GM18873 (cell line): ENCODE results near the gene ARHGAP23.

Experiments used
- ATAC-seq: cut with Tn5 transposase; IDR thresholded peaks from one replicate; pipeline ENCODE4 v1.9.1; 2021; ENCODE audit warnings: mild to moderate bottlenecking, moderate library complexity, moderate number of reproducible peaks; ENCODE audit not compliant: unreplicated experiment, low FRiP score

Gene ARHGAP23

DNA sequence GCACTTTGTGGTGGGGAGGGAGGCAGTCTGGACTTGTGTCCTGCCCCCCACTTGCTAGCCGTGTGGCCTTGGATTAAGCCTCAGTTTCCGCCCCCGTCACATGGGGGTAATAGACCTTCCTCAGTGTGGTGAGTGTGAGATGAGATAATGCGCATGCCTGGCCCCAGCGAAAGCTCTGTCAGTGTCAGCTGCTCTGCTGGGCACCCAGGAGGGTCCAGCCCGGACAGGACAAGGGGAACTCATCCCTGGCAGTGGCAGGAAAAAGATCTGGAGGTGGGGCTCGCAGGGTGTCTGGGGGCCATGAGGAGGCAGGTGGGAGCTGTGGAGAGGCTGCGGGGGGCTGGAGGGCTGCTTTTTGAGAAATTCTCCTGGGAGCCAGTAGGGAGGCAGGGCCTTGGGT, 114.0 kb downstream of the ARHGAP23 start:
- ATAC-seq, result no peak

DNA sequence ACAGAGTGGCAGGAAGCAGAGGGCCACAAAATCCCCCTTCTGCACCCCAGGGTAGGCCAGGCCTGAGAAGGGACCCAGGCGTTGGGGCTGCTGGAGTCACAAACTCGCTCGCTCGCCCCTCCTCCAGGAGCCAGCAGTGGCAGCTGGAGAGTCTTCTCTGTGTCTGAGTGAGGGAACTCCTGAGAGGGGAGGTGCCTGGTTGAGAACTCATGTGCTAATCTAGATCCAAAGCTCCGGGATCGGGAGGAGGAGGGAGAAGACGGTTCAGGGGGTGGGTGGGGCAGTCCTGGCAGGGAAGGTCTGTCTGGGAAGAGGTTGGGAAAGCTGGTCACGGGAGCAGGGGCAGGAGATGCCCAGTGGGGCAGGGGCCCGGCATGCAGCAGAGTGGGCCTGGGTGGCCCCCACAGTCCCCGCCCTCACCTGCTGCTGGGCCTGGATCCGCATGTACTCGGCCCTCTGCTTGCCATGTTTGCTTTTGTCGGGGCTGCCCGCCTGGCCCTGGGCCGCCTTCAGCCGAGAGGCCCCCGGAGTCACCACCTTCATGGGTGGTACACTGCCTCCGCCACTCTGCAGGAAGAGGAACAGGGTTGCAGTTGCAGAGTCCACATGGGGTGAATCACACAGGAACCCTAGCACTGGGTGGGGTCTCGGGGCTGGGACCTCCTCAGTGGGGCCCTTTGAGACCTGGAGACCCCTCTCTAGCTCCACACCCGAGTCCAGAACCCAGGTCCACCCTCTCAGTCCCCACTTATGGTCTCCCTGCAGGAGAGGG, 115.3 kb downstream of the ARHGAP23 start:
- ATAC-seq, result no peak

DNA sequence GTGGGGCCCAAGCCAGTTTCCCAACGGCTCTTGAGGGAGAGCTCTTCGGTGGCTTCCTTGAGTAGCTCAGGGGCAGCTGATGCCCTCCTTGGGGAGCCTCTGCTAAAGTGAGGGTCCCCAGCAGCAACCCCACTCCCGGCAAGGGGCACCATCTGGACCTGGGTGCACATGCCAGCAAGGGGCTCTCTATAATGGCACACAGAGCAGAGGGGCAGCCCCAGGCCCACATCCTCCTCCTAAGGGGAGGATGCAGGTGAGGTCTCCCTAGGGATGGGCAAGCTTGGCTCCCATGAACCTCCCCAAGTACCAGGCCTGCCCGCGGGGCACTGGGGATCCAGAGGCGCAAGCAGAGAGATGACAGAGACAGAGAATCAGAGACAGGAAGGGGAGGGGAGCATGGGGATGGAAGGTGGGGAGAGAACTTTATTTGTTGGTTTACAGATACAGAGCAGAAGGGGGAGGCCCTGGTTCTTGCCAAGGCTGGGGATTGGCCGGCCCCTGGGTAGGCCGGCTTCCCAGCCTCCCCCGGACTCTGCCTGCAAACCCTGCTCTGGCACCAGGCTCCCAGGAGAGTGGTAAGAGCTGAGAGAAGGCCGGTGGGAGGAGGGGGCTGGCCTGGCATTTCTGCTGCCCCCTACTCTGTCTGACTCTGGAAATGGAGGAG, 116.0 kb downstream of the ARHGAP23 start:
- no peak for ATAC-seq

DNA sequence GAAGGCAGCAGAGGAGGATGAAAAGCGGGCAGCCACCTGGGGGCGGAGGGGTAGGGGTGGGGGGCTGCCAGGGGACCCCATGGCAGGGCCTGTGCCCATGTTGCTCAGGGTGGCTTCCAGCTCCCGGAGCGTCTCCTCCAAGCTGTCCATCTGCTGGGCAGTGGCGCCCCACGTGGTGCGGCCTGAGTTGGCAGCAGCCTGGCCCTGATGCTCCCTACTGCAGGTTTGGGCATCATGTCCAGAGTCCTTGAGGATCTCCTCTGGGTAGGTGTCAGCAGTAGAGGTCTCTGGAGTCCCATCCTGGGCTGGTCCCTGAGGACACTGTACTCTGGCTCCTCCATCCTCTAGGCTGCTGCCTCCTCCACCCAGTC, 116.6 kb downstream of the ARHGAP23 start:
- no peak for ATAC-seq

DNA sequence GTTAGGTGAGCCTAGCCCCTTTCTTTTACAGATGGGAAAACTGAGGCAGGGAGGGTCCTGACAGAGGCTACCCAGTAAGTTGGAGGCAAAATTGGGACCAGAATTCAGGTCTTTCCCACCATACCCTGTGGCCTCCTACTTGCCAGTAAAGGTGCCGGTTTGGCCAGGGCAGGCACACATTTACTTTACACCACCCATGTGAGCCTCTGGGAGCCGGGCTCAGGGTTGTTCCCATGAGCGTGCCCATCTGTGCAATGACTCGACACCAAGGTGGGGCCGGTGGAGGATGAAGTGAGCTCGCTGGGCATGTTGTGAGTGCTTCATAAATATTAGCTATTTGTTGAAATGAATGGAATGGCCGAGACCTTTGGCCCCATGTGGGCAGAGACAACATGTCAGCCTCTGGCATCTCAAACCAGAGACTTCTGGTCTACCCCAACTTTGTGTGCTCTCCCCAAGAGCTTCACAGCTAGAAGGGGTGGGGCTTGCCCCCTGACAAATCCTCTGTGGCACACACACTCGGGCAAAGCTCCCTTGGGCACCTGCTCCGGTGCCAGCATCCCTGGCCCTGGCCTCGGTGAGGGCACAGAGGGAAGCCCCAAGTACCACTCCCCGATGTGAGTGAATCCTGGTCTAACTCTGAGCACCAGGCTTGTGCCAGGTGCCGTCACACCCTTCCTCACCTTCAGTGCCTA, 117.4 kb downstream of the ARHGAP23 start:
- ATAC-seq, result no peak

DNA sequence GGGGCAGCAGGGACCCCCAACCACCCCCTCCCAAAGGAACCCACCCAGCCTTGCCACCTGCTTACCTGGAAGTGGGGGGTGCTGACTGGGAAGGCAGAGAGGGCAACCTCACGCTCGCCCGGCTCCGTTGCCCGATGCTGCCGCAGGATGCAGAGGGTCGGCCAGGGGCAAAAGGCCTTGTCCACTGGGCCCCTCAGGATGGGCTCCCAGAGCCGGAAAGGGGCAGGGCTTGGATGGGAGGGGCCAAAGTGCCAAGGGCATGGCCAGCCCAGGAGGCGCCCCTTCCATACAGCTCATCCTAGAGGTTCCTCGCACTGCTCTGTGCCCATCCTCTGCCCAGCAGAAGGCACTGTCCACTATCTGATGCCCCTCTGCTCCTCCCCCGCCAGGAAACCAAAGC, 118.1 kb downstream of the ARHGAP23 start:
- ATAC-seq, result no peak

DNA sequence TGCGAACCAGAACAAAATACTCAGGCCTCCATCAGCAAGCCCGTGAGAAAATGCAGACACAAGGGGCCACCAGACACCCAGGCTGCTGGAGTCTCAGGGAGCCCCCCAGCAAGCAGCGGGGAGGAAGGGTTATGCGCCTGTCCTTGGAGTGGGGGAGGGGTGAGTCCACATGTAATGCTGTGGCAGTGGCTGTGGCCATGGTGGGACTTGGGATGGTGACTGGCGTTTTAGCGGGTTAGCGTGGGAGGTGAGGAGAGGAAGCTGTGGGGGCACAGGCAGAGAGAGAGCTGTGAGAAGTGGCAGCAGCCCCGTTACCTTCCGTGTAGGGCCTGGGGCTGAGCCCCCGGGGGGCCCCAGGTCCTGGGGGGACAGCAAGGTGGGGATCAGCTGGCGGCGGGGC, 119.2 kb downstream of the ARHGAP23 start:
- no peak for ATAC-seq

DNA sequence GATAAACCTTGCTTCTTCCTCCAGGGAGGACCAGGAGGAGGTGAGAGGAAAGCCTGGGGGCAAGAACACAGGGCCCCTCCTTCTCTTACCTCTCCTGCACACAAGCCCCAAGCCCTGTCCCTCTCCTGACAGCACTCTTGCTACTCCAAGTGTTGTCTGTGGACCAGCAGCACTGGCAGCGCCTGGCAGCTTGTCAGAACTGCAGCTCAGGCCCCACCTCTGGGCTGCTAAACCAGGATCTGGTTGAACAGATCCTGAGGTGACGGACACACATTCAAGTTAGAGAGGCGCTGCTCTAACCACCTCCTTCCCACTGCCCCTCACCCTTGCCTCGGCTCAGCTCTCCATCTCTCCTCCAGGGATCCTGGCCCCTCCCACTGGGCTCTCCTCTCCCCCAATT, 121.0 kb downstream of the ARHGAP23 start:
- ATAC-seq, result no peak

DNA sequence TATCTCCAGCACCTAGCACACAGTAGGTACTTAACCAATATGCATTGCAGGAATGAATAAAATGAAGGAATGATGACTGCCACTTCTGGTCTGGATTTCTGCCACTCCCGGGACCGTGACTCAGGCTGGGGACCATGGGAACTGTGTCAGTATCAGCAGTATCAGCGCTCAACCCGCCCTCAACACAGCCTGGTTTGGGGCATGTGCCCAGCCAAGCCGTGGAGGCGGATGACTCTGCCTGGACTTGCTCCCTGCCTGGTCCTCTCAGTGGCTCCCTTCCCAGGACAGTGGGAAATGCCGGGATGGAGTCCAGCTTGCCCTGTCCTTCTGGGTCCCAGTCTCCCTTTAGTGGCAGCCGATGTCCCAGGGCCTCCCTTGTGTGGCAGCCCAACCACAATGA, 122.4 kb downstream of the ARHGAP23 start:
- ATAC-seq, result no peak

DNA sequence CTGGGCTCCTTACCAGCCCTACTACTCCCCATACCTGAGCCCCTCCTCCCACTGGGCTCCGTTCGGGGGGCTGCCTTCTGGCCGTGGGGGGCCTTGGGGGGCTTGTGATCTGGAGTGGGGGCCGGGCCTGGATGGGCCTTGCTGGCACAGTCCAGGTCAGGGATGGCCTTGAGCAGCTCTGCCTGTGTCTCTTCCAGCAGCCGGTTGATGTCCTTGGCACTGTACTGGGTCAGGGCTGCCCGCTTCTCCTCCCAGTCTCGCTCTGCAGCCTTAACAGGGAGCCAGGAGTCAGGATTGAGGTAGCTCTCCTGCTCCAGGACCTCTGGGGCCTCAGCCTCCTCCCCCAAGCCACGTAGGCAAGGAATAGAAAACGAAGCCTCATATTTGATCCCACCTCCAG, 122.9 kb downstream of the ARHGAP23 start:
- no peak for ATAC-seq

DNA sequence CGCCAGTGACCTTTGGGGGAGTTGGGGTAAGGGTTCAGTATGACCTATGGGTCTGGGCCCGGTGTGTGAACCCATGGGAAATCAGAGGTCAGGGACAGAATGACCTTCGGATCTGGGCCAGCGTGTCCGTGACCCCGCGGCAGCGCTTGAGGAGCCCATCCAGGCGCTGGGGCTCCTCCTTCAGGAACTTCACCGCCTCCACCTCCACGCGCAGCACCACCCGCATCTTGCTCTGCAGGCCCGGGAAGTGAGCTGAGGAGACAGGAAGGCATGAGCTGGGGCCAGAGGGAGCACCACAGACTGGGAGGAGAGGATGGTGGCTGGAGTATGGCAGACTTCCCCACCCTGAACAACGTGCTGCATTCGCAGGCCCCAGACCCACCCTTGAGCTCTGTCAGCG, 124.1 kb downstream of the ARHGAP23 start:
- no peak for ATAC-seq

DNA sequence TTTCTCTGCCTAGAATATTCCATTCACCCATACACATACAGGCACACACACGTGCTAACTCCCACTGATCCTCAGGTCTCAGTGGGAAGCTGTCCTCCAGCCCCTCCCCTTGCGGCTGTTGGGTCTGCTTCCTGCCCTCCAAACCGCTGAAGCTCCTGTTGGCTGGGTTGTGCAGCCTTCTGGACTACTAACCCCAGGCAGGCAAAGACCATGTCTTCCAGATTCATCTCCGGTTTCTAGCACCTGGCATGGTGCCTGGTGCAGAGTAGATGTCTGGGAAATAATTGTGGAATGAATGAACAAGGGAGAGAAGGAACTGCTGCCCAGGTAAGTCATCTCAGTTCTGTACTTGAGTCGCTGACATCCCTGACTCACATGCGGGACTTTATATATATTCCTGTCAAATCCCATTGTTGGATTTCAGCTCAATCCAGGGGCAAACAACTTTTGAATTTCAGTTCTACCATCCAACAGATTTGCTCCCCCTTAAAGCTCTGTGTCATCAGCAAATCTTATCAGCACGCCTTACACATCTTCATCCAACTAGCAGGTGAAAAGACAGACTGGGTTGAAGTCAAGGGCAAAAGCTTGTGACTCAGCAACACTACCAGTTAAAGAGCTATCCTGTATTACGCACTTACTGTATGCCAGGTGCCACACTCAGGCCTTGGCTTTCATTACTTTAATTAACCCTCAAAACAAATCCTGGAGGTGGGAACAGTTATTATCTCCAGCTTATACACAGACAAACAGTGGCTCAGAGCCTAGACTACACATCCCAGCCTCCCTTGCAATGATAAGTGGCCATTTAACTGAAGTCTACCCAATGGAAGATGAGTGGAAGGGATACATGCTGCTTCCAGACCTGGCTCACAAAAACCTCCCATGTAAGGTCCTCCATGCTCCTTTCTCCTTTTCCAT, 126.4 kb downstream of the ARHGAP23 start:
- ATAC-seq, result no peak

DNA sequence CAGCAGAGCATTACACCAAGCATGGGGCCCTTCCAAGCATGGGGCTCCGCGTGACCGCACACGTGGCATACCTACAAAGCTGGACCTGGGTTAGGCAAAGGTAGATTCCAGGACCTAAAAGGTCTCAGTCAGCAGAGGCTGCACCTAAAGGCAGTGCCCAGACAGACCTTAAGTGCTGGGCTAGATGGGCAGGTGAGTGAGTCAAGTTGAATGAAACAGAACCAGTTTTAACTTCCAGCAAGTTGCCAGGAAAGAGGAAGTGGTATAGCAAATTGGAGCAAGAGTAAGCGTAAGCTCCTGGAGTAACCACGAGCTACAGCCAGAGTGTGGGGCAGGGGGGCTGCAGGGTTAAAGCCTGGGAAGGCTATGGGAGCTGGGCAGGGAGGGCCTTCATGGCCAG, 128.0 kb downstream of the ARHGAP23 start:
- ATAC-seq, result no peak

DNA sequence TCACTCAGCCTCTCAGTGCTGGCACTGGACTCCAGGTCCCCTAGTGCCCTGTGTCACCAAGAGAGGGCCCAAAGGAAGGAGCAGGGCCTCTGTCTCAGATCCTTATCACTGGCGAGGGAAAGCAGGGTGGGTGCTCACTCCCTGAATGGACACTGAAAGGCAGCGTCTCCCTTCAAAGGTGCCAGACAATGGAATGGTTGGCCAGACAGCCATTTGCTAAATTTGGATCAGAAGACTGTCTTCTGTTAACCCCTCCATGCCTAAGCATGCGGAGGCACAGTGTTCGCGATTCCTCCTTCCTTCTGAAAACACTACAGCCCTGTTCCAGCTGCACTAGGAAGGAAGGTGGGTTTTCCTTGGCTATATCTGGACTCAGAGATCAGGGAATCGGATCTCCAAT, 129.1 kb downstream of the ARHGAP23 start:
- no peak for ATAC-seq

DNA sequence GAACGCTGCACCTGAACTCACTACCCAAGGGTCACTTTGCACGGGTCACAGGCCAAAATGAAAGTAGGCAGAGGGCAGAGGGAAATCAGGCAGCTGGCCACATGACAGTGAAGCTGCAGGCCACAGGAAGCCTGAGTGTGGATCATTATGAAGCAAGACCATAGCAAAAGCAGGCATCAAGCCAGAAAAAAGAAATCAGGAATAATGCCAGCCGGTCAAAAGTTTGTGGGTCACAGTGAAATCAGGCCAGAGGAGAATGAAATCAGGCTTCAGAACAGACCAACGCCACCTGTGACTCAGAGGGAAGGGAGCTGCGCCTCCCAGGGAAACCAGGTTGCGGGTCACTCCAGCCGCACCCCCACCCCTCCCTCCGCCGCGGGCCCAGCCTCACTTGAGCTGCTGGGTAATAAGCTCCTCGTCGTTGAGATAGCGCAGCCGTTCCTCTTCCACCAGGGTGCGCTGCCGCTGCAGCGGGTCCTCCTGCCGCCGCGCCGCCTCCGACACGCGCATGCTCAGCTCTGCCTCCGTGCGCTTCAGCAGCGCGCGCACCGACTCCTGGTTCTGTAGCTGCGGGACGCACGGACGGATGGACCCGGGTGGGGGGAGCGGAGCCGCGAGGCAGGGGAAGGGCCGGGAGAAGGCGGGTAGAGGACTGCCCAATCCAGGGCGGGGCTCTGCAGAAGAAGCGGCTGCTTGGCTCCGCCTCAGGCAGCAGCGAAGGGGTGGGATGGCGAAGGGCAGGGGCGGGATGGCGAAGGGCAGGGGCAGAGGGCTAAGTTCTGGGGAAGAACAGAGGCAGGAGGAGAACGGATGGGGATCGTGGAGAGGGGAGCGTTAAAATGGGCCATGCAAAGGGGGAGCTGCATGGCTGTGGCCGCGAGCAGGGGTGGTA, 129.8 kb downstream of the ARHGAP23 start:
- peak; percentile 43 for ATAC-seq

DNA sequence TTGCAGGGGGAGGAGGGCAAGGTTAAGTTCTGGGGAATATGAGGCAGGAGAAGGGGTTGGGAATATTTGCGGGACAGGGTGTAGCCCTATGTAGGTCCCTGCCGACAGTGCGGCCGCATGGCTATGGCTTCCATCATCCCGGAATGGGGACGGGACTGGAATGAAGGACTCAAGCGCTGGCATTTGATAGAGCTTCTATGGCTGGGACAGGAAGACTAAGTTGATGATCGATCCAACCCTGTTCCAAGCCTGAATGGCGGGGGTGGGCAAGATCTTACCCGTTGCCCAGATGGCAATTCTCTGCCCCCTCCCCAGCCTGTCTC, 130.4 kb downstream of the ARHGAP23 start:
- no peak for ATAC-seq

DNA sequence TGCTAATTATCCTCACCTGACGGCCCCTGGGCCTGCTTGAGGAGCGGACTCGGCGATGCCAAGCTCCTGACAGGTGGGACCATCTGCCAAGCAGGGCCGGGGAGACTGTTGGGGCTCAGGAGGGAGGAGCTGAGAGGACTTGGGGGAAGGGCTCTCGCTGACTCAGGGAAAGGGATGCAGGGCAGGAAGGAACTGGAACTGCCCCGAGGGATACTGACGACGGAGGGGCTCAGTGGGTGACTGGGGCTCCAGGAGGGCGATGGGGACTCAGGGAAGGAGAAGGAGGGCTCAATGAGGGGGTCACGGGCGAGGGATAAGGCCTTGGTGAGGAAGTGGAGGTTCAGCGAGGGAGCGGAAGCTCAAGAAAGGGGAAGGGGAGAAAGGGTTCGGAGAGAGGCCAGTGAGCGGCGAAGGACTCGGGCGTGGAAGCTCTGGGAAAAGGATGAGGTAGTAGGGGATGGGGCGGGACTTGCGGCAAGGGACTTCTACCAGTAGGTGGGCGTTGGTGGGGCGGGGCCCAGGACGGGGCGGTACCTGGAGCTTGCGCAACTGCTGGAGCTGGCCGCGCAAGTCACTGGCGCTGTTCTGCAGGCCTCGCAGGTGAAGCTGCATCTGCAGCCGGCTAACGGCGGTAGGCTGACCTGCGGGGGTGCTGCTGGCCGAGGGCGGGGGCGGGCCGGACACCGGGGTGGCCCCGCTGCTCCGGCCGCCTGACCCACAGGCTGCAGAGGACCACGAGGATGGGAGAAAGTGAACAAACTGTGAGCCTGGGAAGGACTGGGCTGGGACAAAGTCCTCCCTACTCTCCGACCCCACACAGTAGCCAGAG, 131.0 kb downstream of the ARHGAP23 start:
- ATAC-seq, result no peak

DNA sequence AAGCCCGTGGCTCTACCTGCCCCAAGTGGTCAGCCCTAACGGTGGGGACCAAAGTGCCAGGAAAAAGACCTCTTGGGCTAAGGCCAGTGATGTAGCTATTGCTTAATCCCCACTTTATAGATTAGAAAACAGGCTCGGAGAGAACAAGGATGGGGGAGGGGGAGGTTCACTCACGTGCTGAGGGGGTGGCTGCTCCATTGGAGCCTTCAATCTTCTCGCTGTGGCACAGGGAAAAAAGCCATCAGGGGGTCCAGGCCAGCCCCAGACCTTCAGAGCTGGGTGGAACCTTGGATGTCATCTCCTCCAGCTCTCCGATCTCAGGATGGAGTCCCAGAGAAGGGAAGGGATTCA, 131.6 kb downstream of the ARHGAP23 start:
- ATAC-seq, result no peak
